Prostate gland (tissue), 2 donors: Measurements from ENCODE around the gene GRID1.

Experiments used
- POLR2A ChIP-seq: fragments of 450-650 bp; IDR thresholded peaks from one replicate; pipeline ENCODE4 v1.6.1; 2016; ENCODE audit warnings: antibody characterized with exemption, mild to moderate bottlenecking
- TF ChIP-seq, protein P1 (sequence below), 4 experiments: fragments of 200-600 bp in 2 of 4; fragments of 450-650 bp in 2 of 4; sonication (generic) in 2 of 4; IDR thresholded peaks; 1 replicate in 3 of 4; 2 replicates in 1 of 4; pipeline ENCODE4 v1.5.1; 2016 to 2019; ENCODE audit warnings: antibody characterized with exemption in 4 of 4, mild to moderate bottlenecking in 2 of 4, moderate library complexity in 2 of 4

DNA sequence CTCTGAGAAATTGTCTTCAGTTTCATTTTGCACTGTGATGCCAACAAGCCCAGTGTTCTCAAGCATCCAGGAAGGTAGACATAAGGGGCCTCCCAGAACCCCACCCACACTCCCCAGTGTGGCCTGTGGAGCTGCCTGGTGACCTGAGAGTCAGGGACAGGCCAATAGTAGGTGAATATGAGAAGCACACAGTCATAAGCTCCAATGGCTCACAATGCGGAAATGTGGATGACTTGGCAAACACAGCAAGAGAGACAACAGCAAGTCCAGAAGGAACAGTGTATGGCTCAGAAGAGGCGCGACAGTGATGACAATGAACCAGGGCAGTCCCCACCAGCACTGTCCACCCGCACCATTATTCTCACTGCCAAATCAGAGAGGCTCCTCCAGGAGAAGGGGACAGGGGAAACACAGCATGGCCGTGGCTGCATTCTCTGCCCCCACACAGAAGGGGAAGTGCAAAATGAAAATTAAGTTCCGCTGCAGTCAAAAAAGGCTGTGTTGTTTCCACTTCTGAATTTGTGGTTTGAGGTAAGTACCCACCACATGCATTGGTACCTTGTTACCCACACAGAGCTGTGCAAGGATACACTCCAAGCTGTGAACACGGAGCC lies 419.8 kb downstream of the GRID1 start:
- TF ChIP-seq, protein P1, sequence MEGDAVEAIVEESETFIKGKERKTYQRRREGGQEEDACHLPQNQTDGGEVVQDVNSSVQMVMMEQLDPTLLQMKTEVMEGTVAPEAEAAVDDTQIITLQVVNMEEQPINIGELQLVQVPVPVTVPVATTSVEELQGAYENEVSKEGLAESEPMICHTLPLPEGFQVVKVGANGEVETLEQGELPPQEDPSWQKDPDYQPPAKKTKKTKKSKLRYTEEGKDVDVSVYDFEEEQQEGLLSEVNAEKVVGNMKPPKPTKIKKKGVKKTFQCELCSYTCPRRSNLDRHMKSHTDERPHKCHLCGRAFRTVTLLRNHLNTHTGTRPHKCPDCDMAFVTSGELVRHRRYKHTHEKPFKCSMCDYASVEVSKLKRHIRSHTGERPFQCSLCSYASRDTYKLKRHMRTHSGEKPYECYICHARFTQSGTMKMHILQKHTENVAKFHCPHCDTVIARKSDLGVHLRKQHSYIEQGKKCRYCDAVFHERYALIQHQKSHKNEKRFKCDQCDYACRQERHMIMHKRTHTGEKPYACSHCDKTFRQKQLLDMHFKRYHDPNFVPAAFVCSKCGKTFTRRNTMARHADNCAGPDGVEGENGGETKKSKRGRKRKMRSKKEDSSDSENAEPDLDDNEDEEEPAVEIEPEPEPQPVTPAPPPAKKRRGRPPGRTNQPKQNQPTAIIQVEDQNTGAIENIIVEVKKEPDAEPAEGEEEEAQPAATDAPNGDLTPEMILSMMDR (IDR thresholded peaks at IDR 0.05): no peak
- TF ChIP-seq POLR2A: no peak
